Smooth muscle cell (in vitro differentiated cells): ENCODE measurements around the gene WHAMM. TPM values are rescaled to one million over a fixed set of nuclear protein-coding genes. Genes with fewer than 3 reads are reported as not detected.

Source experiments
- DNase-seq: peaks from one replicate; lab custom pipeline; 2025; ENCODE audit not compliant: unreplicated experiment; lab: John Stamatoyannopoulos, UW
- H2AFZ ChIP-seq: fragments of 200-600 bp; sonication (generic); 2 replicates; pipeline ENCODE4 v1.6.0; 2016; ENCODE audit warnings: antibody characterized with exemption, low read depth, mild to moderate bottlenecking
- H3F3A ChIP-seq: fragments of 200-600 bp; sonication (generic); 2 replicates; pipeline ENCODE4 v1.6.0; 2017; ENCODE audit warnings: antibody characterized with exemption, low read depth
- H3K27ac ChIP-seq: fragments of 200-600 bp; sonication (generic); 2 replicates; pipeline ENCODE4 v1.5.1; 2016; ENCODE audit warnings: low read depth, mild to moderate bottlenecking
- H3K27me3 ChIP-seq: fragments of 200-600 bp; sonication (generic); 2 replicates; pipeline ENCODE4 v1.6.1; 2016; ENCODE audit warnings: low read depth, mild to moderate bottlenecking
- H3K36me3 ChIP-seq: fragments of 200-600 bp; sonication (generic); 2 replicates; pipeline ENCODE4 v1.5.1; 2016; ENCODE audit warnings: low read depth
- H3K4me1 ChIP-seq: fragments of 200-600 bp; sonication (generic); 2 replicates; pipeline ENCODE4 v1.5.1; 2016; ENCODE audit warnings: low read depth
- H3K4me2 ChIP-seq: fragments of 200-600 bp; sonication (generic); 2 replicates; pipeline ENCODE4 v1.6.0; 2016; ENCODE audit warnings: mild to moderate bottlenecking
- H3K4me3 ChIP-seq: fragments of 200-600 bp; sonication (generic); 2 replicates; pipeline ENCODE4 v1.5.1; 2016; ENCODE audit warnings: mild to moderate bottlenecking
- H3K79me2 ChIP-seq: fragments of 200-600 bp; sonication (generic); 2 replicates; pipeline ENCODE4 v1.6.0; 2016; ENCODE audit warnings: low read depth, mild to moderate bottlenecking
- H3K9ac ChIP-seq: fragments of 200-600 bp; sonication (generic); 2 replicates; pipeline ENCODE4 v1.6.0; 2016; ENCODE audit warnings: low read depth
- H3K9me3 ChIP-seq: fragments of 200-600 bp; sonication (generic); replicated peaks from 2 replicates; pipeline ENCODE4 v1.5.1; 2016; ENCODE audit warnings: low read depth
- H4K20me1 ChIP-seq: fragments of 200-600 bp; sonication (generic); 2 replicates; pipeline ENCODE4 v1.6.0; 2016; ENCODE audit warnings: low read depth
- WGBS: methylation state at CpG from one replicate; pipeline ENCODE4 v1.1.7; 2016; ENCODE audit warnings: low lambda C conversion rate; 5-methylcytosine and 5-hydroxymethylcytosine counted together
- polyA plus RNA-seq: library from polyadenylated mRNA; unstranded; fragments of >200 nt; fragmentation: Nextera tagmentation; extraction: Ambion mirVana; gene quantifications from 2 replicates; pipeline ENCODE4 v1.2.1, GENCODE V29; 2016
- total RNA-seq: library from RNA; depleted of rRNA; stranded (reverse); fragments of >200 nt; gene quantifications from 2 replicates; pipeline ENCODE4 v1.2.3, GENCODE V29; 2014
- TF ChIP-seq, protein P1 (sequence below): fragments of 200-600 bp; sonication (generic); IDR thresholded peaks from 2 replicates; pipeline ENCODE4 v1.5.1; 2017; ENCODE audit warnings: borderline replicate concordance, mild to moderate bottlenecking, antibody characterized with exemption; ENCODE audit not compliant: insufficient read depth, poor library complexity, severe bottlenecking

Gene WHAMM
- total and polyA plus RNA-seq, 2 experiments from 2014 or later = 2.2 to 4.1 TPM

DNA sequence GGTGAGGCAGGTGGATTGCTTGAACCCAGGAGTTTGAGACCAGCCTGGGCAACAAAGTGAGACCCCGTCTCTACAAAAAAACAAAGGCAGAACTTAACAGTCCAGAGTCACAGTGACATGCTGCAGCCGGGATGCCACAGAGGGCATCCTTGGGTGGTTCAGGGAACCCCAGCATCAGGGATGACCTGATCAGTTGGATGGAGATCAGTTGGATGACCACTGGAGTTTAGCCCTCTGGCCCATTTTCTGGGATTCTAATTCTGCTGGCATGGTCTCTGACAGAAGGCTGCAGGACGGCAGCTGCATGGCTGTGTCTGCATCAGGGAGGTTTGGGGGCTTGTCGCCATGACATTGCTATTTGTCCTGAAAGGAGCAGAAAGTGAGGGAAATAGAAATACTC lies 19.8 kb downstream of the WHAMM start:
- H3K36me3 ChIP-seq = peaks cover 35% of the 10 kb centered on the region
- no peak for DNase-seq
- no peak overlapping the region for H3K27ac ChIP-seq
- H3K4me3 ChIP-seq = no peak overlapping the region
- H3K27me3 ChIP-seq = no peaks in the 10 kb centered on the region
- no peaks in the 10 kb centered on the region for H3F3A ChIP-seq
- no peaks in the 10 kb centered on the region for H3K4me1 ChIP-seq
- no peaks in the 10 kb centered on the region for H3K9me3 ChIP-seq
- no peak overlapping the region for H3K9ac ChIP-seq
- no peaks in the 10 kb centered on the region for H3K79me2 ChIP-seq
- WGBS = 96% methylated on average over 4 of the region's 4 CpGs
- no peak overlapping the region for H2AFZ ChIP-seq
- TF ChIP-seq, protein P1, sequence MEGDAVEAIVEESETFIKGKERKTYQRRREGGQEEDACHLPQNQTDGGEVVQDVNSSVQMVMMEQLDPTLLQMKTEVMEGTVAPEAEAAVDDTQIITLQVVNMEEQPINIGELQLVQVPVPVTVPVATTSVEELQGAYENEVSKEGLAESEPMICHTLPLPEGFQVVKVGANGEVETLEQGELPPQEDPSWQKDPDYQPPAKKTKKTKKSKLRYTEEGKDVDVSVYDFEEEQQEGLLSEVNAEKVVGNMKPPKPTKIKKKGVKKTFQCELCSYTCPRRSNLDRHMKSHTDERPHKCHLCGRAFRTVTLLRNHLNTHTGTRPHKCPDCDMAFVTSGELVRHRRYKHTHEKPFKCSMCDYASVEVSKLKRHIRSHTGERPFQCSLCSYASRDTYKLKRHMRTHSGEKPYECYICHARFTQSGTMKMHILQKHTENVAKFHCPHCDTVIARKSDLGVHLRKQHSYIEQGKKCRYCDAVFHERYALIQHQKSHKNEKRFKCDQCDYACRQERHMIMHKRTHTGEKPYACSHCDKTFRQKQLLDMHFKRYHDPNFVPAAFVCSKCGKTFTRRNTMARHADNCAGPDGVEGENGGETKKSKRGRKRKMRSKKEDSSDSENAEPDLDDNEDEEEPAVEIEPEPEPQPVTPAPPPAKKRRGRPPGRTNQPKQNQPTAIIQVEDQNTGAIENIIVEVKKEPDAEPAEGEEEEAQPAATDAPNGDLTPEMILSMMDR = no peak
- H4K20me1 ChIP-seq = peaks cover 3% of the 10 kb centered on the region
- H3K4me2 ChIP-seq = no peak overlapping the region

DNA sequence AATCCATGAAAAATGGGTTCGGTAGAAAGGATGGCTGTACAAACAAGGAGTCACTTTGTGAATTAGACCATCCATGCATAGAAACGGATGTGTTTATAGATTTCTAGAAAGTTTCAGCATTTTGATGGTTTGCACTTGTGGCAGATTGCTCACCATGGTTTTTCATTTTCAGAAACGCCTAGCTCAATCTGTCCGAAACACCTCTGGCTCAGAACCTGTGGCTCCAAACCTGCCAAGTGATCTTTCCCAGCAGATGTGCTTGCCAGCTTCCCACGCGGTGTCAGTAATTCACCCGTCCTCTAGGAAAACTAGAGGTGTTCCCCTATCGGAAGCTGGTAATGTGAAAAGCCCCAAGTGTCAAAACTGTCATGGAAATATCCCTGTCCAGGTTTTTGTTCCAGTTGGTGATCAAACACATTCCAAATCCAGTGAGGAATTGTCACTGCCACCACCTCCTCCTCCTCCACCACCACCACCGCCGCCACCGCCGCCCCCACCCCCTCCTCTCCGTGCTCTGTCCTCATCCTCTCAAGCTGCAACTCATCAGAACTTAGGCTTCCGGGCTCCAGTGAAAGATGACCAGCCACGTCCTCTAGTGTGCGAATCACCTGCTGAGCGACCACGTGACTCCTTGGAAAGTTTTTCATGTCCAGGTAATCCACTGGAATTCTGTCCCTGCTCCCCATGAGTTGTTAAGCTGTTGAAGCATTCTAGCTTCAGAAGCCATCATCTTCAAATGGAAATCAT lies 21.2 kb downstream of the WHAMM start:
- Histone ChIP-seq H3K27me3 (no peaks in the 10 kb centered on the region), H2AFZ (no peak overlapping the region), H3K4me1 (no peaks in the 10 kb centered on the region), H3K27ac (no peak overlapping the region), H3K4me2 (no peak overlapping the region), H3K79me2 (no peaks in the 10 kb centered on the region), H3K4me3 (no peak overlapping the region), H3K9me3 (no peaks in the 10 kb centered on the region), H3K36me3 (peaks cover 41% of the 10 kb centered on the region), H4K20me1 (peaks cover 3% of the 10 kb centered on the region), H3F3A (no peaks in the 10 kb centered on the region), H3K9ac (no peak overlapping the region)
- TF ChIP-seq, protein P1 = no peak
- no peak for DNase-seq
- WGBS = 96% methylated on average over 13 of the region's 18 CpGs

DNA sequence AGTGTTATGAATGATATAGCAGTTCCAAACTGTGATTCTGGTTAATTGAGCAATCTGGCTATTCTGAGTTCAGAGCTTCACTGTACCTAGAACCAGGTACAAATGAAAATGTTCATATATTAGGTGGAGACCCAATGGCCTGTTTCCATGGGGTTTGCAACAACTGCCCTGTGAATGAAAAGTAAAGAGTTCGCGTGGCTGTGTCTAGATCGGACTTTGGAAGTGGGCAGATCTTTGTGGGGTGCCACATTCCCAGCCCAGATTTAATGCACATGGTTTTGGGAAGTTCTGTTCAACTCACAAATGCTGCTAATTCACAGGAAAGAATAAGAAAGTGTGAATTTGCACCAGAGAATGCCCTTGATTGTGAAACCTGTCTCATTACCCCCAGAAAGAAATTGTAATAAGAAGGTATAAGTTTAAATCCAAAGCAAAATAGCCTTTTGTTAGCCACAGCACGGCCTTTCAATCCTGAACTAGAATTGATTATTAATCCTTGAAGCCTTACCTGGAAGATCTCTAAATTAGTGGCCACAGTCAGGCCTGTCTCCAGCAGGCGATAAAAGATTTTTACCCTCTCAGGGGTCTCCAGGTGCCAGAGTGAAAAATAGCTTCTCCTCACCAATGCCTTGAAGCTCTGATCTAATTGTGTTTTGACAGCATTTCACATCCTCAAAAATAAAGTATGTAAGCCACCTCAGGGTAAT lies 22.6 kb downstream of the WHAMM start:
- Histone ChIP-seq H3K9ac (peak overlapping the region; percentile 35), H3K4me1 (no peaks in the 10 kb centered on the region), H4K20me1 (no peaks in the 10 kb centered on the region), H3K36me3 (peaks cover 31% of the 10 kb centered on the region), H3K4me3 (no peak overlapping the region), H3K79me2 (no peaks in the 10 kb centered on the region), H3K9me3 (no peaks in the 10 kb centered on the region), H2AFZ (no peak overlapping the region), H3F3A (no peaks in the 10 kb centered on the region), H3K4me2 (peak overlapping the region; percentile 57), H3K27ac (peak overlapping the region; percentile 91), H3K27me3 (no peaks in the 10 kb centered on the region)
- 95% methylated on average over 5 of the region's 5 CpGs for WGBS
- DNase-seq = no peak
- TF ChIP-seq, protein P1 = no peak
